ENCODE data around the gene PCTP.
A peak's percentile ranks its signal among the peaks of the same experiment; 100 is the strongest.

The PCTP gene

DNA sequence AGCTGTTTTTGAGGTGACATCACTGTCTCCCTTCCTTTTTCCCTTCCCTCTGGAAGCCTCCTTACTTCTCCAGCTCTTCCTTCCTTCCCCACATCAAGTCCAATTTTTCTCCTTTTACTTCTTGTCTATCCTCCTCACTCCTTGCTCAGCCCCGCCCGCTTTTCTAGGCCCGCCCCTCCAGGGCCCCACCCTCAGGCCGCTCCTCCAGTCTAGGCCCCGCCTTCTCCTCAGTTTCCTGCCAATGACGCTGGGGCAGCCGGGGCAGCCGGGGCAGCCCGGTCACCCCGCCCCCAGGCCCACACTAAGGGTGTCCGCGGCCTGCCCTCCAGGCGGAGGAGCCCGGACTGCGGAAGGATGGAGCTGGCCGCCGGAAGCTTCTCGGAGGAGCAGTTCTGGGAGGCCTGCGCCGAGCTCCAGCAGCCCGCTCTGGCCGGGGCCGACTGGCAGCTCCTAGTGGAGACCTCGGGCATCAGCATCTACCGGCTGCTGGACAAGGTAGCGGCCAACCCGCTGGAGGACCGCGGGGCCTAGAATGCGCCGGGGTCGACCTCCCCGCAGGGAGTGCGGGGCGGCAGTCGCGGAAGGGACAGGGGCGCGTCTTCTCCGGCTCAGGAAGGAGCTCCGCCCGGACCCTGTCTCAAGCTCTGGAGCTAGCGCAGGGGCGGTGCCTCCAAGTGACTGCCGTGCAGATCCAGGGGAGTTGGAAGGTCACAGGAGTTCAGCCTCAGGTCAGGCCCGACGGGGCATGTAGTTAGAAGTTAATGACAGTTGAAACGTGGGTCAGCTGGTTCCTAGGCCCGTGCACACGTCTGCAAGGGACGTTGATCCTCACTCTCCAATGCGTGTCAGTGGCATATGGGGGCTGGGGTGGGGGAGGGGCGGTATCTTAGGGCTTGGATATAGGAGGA is at the start of gene PCTP:
Gene PCTP, plus strand, starts transcription at position 302 of the 908 bp plus-strand sequence. Its CDS starts 53 bp downstream, at position 355.
- peak; percentile 62 for DNase-seq (ENCODE audit: low read depth)

DNA sequence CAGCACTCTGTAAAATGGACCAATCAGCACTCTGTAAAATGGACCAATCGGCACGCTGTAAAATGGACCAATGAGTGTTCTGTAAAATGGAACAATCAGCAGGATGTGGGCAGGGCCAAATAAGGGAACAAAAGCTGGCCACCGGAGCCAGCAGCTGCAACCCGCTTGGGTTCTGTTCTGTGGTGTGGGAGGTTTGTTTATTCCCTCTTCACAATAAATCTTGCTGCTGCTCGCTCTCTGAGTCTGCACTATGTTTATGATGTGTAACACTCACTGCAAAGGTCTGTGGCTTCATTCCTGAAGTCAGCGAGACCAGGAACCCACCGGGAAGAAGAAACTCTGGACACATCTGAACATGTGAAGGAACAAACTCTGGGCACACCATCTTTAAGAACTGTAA is 48.7 kb upstream of the PCTP start:
- DNase-seq (ENCODE audit: low read depth), result no peak

- DNase-seq (ENCODE audit: low read depth), result no peak
Observed at GRCh38 chr17:55704401-55704800, 46.5 kb upstream of the PCTP start.

GRCh38 chr17:55705847-55706246 is 45.0 kb upstream of the PCTP start:
- no peak for DNase-seq (ENCODE audit: low read depth)

- DNase-seq (ENCODE audit: low read depth), result no peak
Observed at GRCh38 chr17:55706808-55707773, 43.8 kb upstream of the PCTP start.

GRCh38 chr17:55708175-55708974 is 42.5 kb upstream of the PCTP start:
- no peak for DNase-seq (ENCODE audit: low read depth)

DNA sequence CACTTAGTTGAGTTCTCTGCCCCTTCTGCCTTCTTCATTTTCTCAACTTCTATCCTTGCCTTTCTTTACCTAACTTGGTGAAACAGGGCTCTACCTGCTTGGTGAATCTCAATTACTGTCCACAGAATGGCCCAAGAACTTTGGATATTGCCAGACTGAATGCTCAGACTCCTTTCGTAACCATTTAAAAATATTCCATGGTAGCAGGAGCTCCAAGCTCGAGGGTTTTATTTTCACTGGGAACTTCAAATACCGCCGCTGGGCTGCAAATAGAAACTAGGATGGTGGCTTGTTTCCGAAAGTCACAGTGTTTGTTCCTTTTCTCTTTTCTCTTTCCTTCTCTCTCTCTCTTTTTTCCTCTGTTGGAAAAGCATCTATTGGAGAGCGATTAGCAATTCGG is 41.4 kb upstream of the PCTP start:
- no peak for DNase-seq (ENCODE audit: low read depth)

DNA sequence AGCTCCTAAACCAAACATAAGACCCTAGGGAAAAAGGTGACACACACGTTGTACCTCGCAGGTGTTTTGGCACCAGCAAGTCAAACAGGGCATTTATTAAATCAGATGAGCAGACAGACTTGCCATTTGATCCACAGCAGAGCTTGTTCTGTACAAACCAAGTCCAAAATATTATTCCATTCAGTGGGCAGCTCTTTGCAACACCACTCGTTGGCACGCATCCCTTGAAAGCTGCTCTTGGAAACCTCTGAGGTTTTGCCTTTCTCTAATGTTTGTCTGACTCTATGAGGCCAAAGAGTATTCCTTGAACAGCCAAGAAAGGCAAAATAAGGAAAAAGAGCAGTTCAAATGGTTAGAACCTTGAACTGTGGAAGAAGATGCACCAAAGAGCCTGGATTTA is 40.9 kb upstream of the PCTP start:
- DNase-seq (ENCODE audit: low read depth), result no peak

GRCh38 chr17:55710410-55710809 is 40.4 kb upstream of the PCTP start:
- no peak for DNase-seq (ENCODE audit: low read depth)

- no peak for DNase-seq (ENCODE audit: low read depth)
Observed at GRCh38 chr17:55710829-55711496, 39.9 kb upstream of the PCTP start.

DNA sequence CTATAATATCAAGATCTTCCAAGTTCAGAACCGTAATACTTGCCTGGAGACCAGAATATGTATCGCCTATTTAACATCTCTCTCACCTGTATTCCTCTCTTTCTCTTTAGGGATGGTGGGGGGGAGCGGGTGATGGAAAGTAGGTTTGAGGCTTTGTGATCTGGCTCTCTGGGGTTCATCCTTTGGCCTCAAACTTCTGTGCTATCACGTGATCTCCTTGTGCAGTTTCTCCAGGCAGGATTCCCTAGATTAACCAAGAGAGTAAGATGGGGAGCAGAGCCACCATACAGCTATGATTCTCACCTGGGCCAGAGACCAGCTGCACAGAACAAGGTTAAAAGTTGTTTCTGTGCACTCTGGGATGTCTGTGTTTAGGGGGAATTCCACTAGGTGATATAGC is 33.4 kb upstream of the PCTP start:
- no peak for DNase-seq (ENCODE audit: low read depth)

DNA sequence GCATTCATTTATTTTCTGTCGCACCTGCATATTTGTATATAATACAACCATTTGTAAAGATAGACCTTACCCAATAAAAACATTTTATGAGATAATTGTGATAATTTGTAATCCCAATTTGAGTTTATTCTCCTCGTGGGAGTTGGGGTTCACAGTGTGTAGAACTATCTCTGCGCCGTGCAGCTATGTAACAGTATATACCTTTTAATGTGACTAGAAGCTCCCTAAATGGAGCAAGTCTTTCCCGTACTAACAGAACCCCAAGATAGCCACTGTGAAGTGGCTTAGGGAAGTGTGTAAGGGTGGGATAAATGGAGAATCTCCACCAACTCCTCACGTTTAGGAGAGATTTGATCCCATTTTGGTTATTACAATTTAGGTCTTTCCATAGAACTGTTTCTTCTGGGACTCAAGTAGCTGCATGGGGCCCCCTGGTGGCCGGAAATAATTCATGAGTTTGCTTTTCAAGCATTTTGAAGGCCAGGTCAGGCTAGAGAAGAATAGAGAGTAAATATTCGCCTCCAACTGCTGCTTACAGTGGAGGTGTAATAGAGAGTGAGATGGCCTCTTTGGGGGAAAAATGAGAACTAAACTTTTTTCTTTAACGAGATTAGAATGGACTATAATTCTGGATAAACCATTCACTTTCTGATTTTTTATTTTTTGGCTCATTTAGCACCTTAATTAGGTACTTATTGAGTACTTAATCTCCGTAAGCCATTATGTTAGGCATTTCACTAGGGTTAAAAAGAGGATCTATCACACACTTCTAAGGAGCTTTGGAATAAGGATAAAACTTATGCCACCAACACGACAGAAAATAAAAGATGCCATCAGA is 32.7 kb upstream of the PCTP start:
- DNase-seq (ENCODE audit: low read depth), result peak; percentile 35

- DNase-seq (ENCODE audit: low read depth), result no peak
Observed at GRCh38 chr17:55720919-55721836, 29.7 kb upstream of the PCTP start.

GRCh38 chr17:55722016-55722736 is 28.7 kb upstream of the PCTP start:
- no peak for DNase-seq (ENCODE audit: low read depth)

DNA sequence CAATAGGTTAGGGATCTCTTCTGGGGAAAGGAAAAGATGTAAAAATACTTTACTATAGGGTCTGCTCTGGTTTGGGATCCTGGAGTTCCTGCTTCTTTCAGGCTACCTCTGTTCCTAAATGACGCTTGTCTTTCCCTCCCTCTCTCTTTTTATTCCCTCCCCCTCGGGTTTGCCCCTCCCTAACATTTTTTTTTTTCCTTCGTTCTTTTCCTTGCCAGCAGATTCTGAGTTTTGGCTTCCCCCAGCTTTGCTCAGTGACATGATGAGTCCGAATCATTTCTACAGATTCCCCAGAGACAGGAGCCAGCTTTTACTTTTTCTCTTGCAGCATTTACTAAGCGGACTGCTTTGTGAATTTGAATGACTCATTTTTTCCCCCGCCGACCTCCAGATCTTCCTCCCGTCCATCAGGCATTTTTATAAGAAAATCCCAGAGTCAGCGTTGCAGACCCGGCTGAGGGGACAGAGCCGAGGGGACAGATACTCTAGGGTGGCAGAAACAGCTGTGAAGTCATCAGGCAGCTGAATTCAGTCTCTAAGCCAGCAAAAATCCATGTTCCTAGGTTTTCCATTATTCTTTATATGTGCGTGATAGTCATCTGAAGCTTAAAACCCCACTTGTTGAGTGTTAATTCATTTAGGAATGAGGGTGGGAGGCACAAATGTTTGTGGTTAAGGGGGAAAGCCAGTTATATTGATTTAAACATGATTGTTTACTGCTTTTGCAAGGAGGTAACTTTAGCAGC is 27.9 kb upstream of the PCTP start, which contains the start of gene TMEM100:
Gene TMEM100, minus strand, starts transcription at position 123 of the 746 bp plus-strand sequence. CDS start 1,794 bp downstream, outside the sequence.
- no peak for DNase-seq (ENCODE audit: low read depth)

- no peak for DNase-seq (ENCODE audit: low read depth)
Observed at GRCh38 chr17:55723488-55723848, 27.4 kb upstream of the PCTP start.

DNA sequence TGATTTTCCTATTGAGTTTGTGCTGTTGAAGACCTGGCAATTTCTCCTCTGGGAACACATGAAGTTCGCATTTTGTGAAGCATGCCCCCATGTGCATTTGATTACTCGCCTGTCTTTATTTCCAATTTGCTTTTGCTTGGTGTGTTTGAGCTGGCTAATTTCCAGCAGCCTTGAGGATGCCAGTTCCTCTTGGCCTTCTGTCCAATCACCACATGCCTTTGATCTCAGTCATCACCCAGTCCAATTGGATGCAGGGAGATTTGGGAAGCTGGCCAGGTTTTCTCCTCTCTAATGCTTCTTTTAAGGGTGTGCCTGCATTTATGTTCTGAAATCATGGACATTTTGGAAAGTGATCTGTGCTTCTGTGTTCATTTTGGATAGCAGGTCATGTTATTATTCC is 24.4 kb upstream of the PCTP start:
- no peak for DNase-seq (ENCODE audit: low read depth)

DNA sequence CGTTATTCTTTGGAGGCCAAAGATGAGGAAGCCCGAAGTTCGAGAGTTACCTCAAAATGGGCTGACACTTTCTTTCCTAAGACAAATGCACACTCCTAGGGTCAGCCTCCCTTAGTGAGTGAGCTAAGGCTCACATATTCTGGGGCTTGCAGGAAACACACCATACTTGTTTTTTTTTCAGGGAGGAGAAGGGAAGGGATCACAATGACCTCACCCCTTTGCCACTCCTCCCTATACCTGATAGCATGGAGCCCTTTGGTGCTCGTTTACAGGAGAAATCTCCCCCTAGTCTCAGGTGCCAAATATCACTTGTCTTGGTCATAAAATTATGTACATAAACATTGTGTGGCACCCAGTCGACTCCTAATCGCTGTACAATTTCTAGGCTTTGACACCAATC is 23.6 kb upstream of the PCTP start:
- DNase-seq (ENCODE audit: low read depth), result no peak

Measured in stimulated activated CD8-positive, alpha-beta memory T cell treated with anti-CD3 and anti-CD28 coated beads, Interleukin-12 subunit alpha, Interleukin-12 subunit beta, amount 100 ng/mL, for 1 hour (primary cell).